Mesenchymal stem cell (in vitro differentiated cells and primary cell): ENCODE results near the gene PARD3.

Source experiments
- DNase-seq: peaks from one replicate; pipeline ENCODE4 v3.0.0-alpha.2; 2013
- H2AFZ ChIP-seq: one replicate; pipeline ENCODE4 v1.6.1; 2013; ENCODE audit warnings: low read depth, mild to moderate bottlenecking, control low read depth, inconsistent platforms, low read length, moderate library complexity
- H2AK5ac ChIP-seq: 2 replicates; pipeline ENCODE4 v1.6.1; 2013; ENCODE audit warnings: low read length, moderate library complexity, mild to moderate bottlenecking, inconsistent platforms; ENCODE audit not compliant: severe bottlenecking
- H2BK120ac ChIP-seq: one replicate; pipeline ENCODE4 v1.6.1; 2013; ENCODE audit warnings: low read depth, mild to moderate bottlenecking, inconsistent platforms, low read length, moderate library complexity
- H2BK12ac ChIP-seq, 2 experiments: one replicate each; pipeline ENCODE4 v1.6.1; 2013; ENCODE audit warnings: inconsistent platforms in 2 of 2, low read length in 2 of 2, mild to moderate bottlenecking in 2 of 2, moderate library complexity in 2 of 2, control low read depth in 1 of 2
- H2BK15ac ChIP-seq: one replicate; pipeline ENCODE4 v1.6.1; 2013; ENCODE audit warnings: mild to moderate bottlenecking, low read depth, inconsistent platforms; ENCODE audit not compliant: poor library complexity, severe bottlenecking
- H2BK5ac ChIP-seq: 2 replicates; pipeline ENCODE4 v1.6.1; 2013; ENCODE audit warnings: low read depth, mild to moderate bottlenecking, low read length, control low read depth, inconsistent platforms; ENCODE audit not compliant: poor library complexity, severe bottlenecking
- H3K14ac ChIP-seq, 2 experiments: one replicate each; pipeline ENCODE4 v1.6.1; 2013; ENCODE audit warnings: inconsistent platforms in 2 of 2, low read length in 2 of 2, control low read depth in 1 of 2, mild to moderate bottlenecking in 1 of 2, moderate library complexity in 1 of 2
- H3K18ac ChIP-seq, 2 experiments: one replicate each; pipeline ENCODE4 v1.6.1; 2013; ENCODE audit warnings: inconsistent platforms in 2 of 2, low read length in 2 of 2, control low read depth in 1 of 2, low read depth in 1 of 2, mild to moderate bottlenecking in 1 of 2
- H3K23ac ChIP-seq, 2 experiments: one replicate each; pipeline ENCODE4 v1.6.1; 2013; ENCODE audit warnings: inconsistent platforms in 2 of 2, low read length in 2 of 2, mild to moderate bottlenecking in 2 of 2, moderate library complexity in 2 of 2, control low read depth in 1 of 2
- H3K27ac ChIP-seq: 2 replicates; pipeline ENCODE4 v1.5.1; 2013; ENCODE audit warnings: mild to moderate bottlenecking, moderate library complexity, low read length, control low read depth, inconsistent platforms; ENCODE audit not compliant: poor library complexity, severe bottlenecking
- H3K27me3 ChIP-seq, 2 experiments: 2 replicates each; pipeline versions ENCODE4 v1.6.1 to v1.7.0; 2013; ENCODE audit warnings: low read length in 2 of 2, mild to moderate bottlenecking in 2 of 2, moderate library complexity in 2 of 2, control low read depth in 1 of 2, inconsistent platforms in 1 of 2; ENCODE audit not compliant: control insufficient read depth in 1 of 2, insufficient read depth in 1 of 2
- H3K36me3 ChIP-seq, 2 experiments: 2 replicates each; pipeline versions ENCODE4 v1.6.1 to v1.7.0; 2013; ENCODE audit warnings: low read length in 2 of 2, control low read depth in 1 of 2, inconsistent platforms in 1 of 2, low read depth in 1 of 2, mild to moderate bottlenecking in 1 of 2; ENCODE audit not compliant: insufficient read depth in 2 of 2, control insufficient read depth in 1 of 2
- H3K4ac ChIP-seq, 2 experiments: one replicate each; pipeline ENCODE4 v1.6.1; 2013; ENCODE audit warnings: inconsistent platforms in 2 of 2, low read length in 2 of 2, mild to moderate bottlenecking in 2 of 2, moderate library complexity in 2 of 2, control low read depth in 1 of 2, low read depth in 1 of 2
- H3K4me1 ChIP-seq: 2 replicates; pipeline ENCODE4 v1.6.1; 2013; ENCODE audit warnings: low read depth, low read length, control low read depth; ENCODE audit not compliant: control insufficient read depth, insufficient read depth
- H3K4me2 ChIP-seq: 2 replicates; pipeline ENCODE4 v1.6.1; 2013; ENCODE audit warnings: low read length, mild to moderate bottlenecking, inconsistent platforms; ENCODE audit not compliant: poor library complexity, severe bottlenecking
- H3K4me3 ChIP-seq, 2 experiments: 2 replicates each; pipeline versions ENCODE4 v1.5.1 to v1.7.0; 2013; ENCODE audit warnings: low read length in 2 of 2, mild to moderate bottlenecking in 2 of 2, control low read depth in 1 of 2, low read depth in 1 of 2; ENCODE audit not compliant: insufficient read depth in 1 of 2
- H3K79me1 ChIP-seq: replicated peaks from 2 replicates; pipeline ENCODE4 v1.6.1; 2013; ENCODE audit warnings: mild to moderate bottlenecking, control low read depth, low read length, inconsistent platforms; ENCODE audit not compliant: poor library complexity, severe bottlenecking
- H3K9ac ChIP-seq: 2 replicates; pipeline ENCODE4 v1.7.0; 2013; ENCODE audit warnings: mild to moderate bottlenecking, low read length, moderate library complexity
- H3K9me3 ChIP-seq: 2 replicates; pipeline ENCODE4 v1.7.0; 2013; ENCODE audit warnings: mild to moderate bottlenecking, low read length; ENCODE audit not compliant: control insufficient read depth
- H4K8ac ChIP-seq: one replicate; pipeline ENCODE4 v1.6.1; 2013; ENCODE audit warnings: inconsistent platforms, mild to moderate bottlenecking, low read length, moderate library complexity
- H4K91ac ChIP-seq: one replicate; pipeline ENCODE4 v1.6.1; 2013; ENCODE audit warnings: mild to moderate bottlenecking, low read length, inconsistent platforms
- WGBS: methylation state at CpG from one replicate; pipeline ENCODE4 v1.1.7; 2013; ENCODE audit warnings: mixed read lengths; 5-methylcytosine and 5-hydroxymethylcytosine counted together

The PARD3 gene

DNA sequence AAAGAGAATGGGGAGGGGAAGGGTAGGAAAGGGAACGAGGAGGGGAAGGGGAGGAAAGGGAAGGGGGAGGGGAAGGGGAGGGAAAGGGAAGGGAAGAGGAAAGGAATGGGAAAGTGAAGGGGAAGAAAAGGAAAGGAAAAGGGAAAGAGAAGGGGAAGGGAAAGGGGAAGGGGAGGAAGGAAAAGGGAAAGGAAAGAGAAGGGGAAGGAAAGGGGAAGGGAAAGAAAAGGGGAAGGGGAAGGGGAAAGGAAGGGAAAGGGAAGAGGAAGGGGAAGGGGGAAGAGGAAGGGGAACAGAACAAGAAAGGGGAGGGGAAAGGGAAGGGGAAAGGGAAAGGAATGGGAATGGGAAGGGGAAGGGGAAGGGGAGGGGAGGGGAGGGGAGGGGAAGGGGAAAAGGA is 352.1 kb downstream of the PARD3 start:
- 66% methylated on average over 1 of the region's 1 CpG for WGBS

DNA sequence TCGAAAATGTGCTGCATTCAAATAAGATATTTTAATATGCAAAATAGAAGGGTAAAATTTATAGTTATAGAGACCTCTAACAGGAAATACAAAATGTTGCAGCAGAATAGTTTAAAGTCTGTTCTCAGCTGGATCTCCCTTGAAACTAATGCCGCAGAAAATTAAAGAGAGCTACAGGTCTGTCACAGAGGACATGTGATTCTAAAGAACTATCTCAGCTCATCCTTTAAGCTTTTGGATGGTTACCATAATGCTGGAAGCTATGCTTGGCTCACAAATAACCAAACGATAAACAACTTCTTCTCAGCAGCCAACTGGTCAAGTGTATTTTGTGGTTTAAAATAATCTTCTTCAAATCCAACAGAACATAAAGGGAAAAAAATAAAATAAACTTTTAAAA is 353.0 kb downstream of the PARD3 start:
- Histone ChIP-seq H2AK5ac (no peak overlapping the region), H4K8ac (no peak overlapping the region), H3K27me3 (no peaks in the 10 kb centered on the region), H2BK120ac (no peak overlapping the region), H2BK5ac (peak overlapping the region; percentile 44), H3K4me1 (no peaks in the 10 kb centered on the region), H3K14ac (no peak overlapping the region), H2BK15ac (no peak overlapping the region), H3K4me3 (no peak overlapping the region), H3K18ac (no peak overlapping the region), H2BK12ac (no peak overlapping the region), H3K36me3 (no peaks in the 10 kb centered on the region), H3K4ac (no peak overlapping the region), H3K79me1 (peaks cover 20% of the 10 kb centered on the region), H2AFZ (no peak overlapping the region), H3K9ac (no peak overlapping the region), H4K91ac (no peak overlapping the region), H3K27ac (no peak overlapping the region), H3K4me2 (no peak overlapping the region), H3K23ac (no peak overlapping the region), H3K9me3 (no peaks in the 10 kb centered on the region)
- 100% methylated on average over 2 of the region's 3 CpGs for WGBS
- DNase-seq: no peak

More for the DNA sequence above, 352.1 kb downstream of the PARD3 start:
- Histone ChIP-seq H2BK15ac (no peak overlapping the region), H2BK12ac (no peak overlapping the region), H3K9ac (no peak overlapping the region), H2BK120ac (no peak overlapping the region), H2AFZ (no peak overlapping the region), H3K27me3 (no peaks in the 10 kb centered on the region), H4K8ac (no peak overlapping the region), H3K4me3 (no peak overlapping the region), H3K23ac (no peak overlapping the region), H3K27ac (no peak overlapping the region), H3K79me1 (peaks cover 16% of the 10 kb centered on the region), H3K18ac (no peak overlapping the region), H3K4me2 (no peak overlapping the region), H4K91ac (no peak overlapping the region), H3K4me1 (no peaks in the 10 kb centered on the region), H2AK5ac (no peak overlapping the region), H3K9me3 (no peaks in the 10 kb centered on the region), H2BK5ac (no peak overlapping the region), H3K14ac (no peak overlapping the region), H3K36me3 (peaks cover 3% of the 10 kb centered on the region in 2 experiments), H3K4ac (no peak overlapping the region)
- DNase-seq: no peak

DNA sequence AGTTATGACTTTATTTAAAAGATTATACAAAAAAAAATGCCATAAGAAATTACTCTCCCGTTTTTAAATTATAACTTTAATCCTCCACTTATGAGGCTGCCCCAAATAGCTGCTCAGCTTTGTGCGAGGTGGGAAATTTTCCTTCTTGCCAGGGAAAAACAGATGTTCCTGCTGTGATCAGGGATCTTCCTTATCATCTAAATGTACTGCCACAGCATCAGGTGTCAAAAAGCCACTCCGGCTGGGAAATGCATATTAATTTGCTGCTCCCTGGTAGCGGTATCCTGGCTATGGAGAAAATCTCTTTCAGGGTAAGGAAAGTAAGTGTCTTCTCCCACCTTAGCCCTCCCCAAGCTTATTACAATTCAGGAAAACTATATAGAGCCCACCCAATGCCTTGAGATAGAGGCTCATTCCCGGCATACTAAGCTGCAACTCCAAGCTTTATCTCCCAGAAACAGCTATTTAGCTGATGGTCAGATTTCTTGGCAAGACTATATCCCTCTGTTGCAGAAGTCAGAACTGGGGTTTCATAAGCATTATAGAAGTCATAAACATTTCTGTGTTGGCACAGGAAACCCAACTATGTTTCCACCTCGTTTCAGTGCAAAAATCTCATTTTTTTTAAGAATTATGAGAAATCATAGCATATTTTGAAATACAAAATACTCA is 360.4 kb downstream of the PARD3 start:
- H2BK120ac ChIP-seq: no peak overlapping the region
- H3K36me3 ChIP-seq: no peaks in the 10 kb centered on the region
- peak overlapping the region; percentile 4 for H3K9ac ChIP-seq
- 95% methylated on average over 5 of the region's 6 CpGs for WGBS
- no peaks in the 10 kb centered on the region for H3K9me3 ChIP-seq
- no peak overlapping the region for H3K4ac ChIP-seq
- H4K91ac ChIP-seq: no peak overlapping the region
- H2AFZ ChIP-seq: no peak overlapping the region
- H3K4me1 ChIP-seq: peaks cover 2% of the 10 kb centered on the region
- H3K27me3 ChIP-seq: no peaks in the 10 kb centered on the region
- H3K4me2 ChIP-seq: no peak overlapping the region
- H3K23ac ChIP-seq: no peak overlapping the region
- H2BK15ac ChIP-seq: no peak overlapping the region
- no peak overlapping the region for H3K4me3 ChIP-seq
- no peak overlapping the region for H2BK5ac ChIP-seq
- DNase-seq: no peak
- no peak overlapping the region for H2BK12ac ChIP-seq
- H3K14ac ChIP-seq: no peak overlapping the region
- no peak overlapping the region for H3K18ac ChIP-seq
- no peak overlapping the region for H3K27ac ChIP-seq
- H2AK5ac ChIP-seq: no peak overlapping the region
- no peak overlapping the region for H4K8ac ChIP-seq
- peaks cover 21% of the 10 kb centered on the region for H3K79me1 ChIP-seq

DNA sequence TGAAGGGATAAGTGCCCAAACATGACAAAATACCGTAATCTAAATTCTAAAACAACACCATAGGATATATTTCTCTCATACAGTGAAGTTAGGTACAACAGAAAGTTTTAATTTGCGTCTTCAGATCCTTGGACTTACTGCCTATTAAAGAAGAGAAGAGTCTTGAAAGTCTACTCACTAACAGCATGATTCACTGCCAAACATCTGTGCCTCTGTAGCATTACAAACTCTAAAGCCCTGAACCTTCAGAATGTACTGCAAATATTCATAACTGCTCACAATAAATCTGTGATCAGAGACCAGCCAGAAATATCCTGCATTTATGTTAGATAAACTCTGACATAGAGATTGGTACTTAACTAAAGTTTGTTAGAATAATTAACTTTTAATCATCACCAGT is 365.3 kb downstream of the PARD3 start:
- no peak overlapping the region for H3K18ac ChIP-seq
- no peaks in the 10 kb centered on the region for H3K9me3 ChIP-seq
- H3K9ac ChIP-seq: no peak overlapping the region
- H2AFZ ChIP-seq: no peak overlapping the region
- no peak overlapping the region for H3K14ac ChIP-seq
- no peaks in the 10 kb centered on the region for H3K36me3 ChIP-seq
- no peak overlapping the region for H4K8ac ChIP-seq
- H3K4me1 ChIP-seq: peaks cover 2% of the 10 kb centered on the region
- no peak overlapping the region for H2BK12ac ChIP-seq
- H3K23ac ChIP-seq: no peak overlapping the region
- H4K91ac ChIP-seq: no peak overlapping the region
- no peak overlapping the region for H2BK15ac ChIP-seq
- no peak overlapping the region for H2BK120ac ChIP-seq
- no peak for DNase-seq
- no peak overlapping the region for H2AK5ac ChIP-seq
- no peak overlapping the region for H3K4ac ChIP-seq
- H3K27ac ChIP-seq: no peak overlapping the region
- H3K27me3 ChIP-seq: no peaks in the 10 kb centered on the region
- WGBS: 100% methylated on average over 1 of the region's 2 CpGs
- H3K4me3 ChIP-seq: no peak overlapping the region
- H2BK5ac ChIP-seq: no peak overlapping the region
- H3K79me1 ChIP-seq: peaks cover 19% of the 10 kb centered on the region
- no peak overlapping the region for H3K4me2 ChIP-seq
